GM12878 (cell line): ENCODE data around the gene NEGR1.

Experiments
- CBX3 ChIP-seq: fragments of 200-600 bp; sonication (generic); IDR thresholded peaks from 2 replicates; pipeline ENCODE4 v1.6.1; 2016; ENCODE audit warnings: low read depth, borderline replicate concordance
- EGR1 ChIP-seq, 2 experiments: IDR thresholded peaks; 1 replicate in 1 of 2; 2 replicates in 1 of 2; pipeline ENCODE4 v1.6.1; 2011 to 2012; ENCODE audit warnings: low read depth in 2 of 2, low read length in 2 of 2, borderline replicate concordance in 1 of 2, mild to moderate bottlenecking in 1 of 2, moderate library complexity in 1 of 2
- MLLT1 ChIP-seq: fragments of 450-650 bp; IDR thresholded peaks from 2 replicates; pipeline ENCODE4 v1.6.1; 2016; ENCODE audit warnings: mild to moderate bottlenecking
- POLR2A ChIP-seq: IDR thresholded peaks from 2 replicates; pipeline ENCODE4 v1.6.1; 2011; ENCODE audit warnings: low read depth, mild to moderate bottlenecking, low read length
- TARDBP ChIP-seq: IDR thresholded peaks from 2 replicates; pipeline ENCODE4 v1.6.1; 2016; ENCODE audit warnings: borderline replicate concordance
- TCF12 ChIP-seq: IDR thresholded peaks from 2 replicates; pipeline ENCODE4 v1.6.1; 2011; ENCODE audit warnings: low read depth, mild to moderate bottlenecking, low read length
- ZNF24 ChIP-seq: fragments of 450-650 bp; IDR thresholded peaks from 2 replicates; pipeline ENCODE4 v1.6.1; 2017; ENCODE audit warnings: antibody characterized with exemption, mild to moderate bottlenecking
- TF ChIP-seq, protein P1 (sequence below), 3 experiments: IDR thresholded peaks in 2 of 3; conservative IDR thresholded peaks in 1 of 3; 2 replicates each; pipeline ENCODE4 v1.5.1; 2011; ENCODE audit warnings: low read depth in 3 of 3, low read length in 3 of 3, mild to moderate bottlenecking in 3 of 3, control low read depth in 2 of 3, moderate library complexity in 2 of 3, inconsistent platforms in 1 of 3, mixed read lengths in 1 of 3; ENCODE audit not compliant: control insufficient read depth in 2 of 3, insufficient read depth in 1 of 3; ENCODE audit errors: extremely low read depth in 1 of 3

DNA sequence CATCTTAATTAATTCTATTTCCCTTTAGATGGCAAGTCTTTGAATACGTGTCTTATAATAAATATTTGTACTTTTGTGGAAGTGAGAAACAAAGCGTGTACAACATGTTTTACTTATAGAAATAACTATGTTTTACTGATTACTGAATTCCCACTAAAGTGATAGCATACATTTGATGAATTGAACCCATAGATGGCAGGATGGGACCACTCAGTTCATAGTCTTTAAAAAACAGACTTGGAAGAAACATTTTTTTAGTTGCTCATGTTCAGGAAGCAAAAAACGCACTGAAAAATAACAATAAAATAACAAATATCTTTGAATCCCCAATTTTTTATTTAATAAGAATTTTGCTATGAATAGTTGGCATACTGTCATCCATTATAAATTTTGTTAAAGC lies 694.4 kb downstream of the NEGR1 start:
- TF ChIP-seq, protein P1, sequence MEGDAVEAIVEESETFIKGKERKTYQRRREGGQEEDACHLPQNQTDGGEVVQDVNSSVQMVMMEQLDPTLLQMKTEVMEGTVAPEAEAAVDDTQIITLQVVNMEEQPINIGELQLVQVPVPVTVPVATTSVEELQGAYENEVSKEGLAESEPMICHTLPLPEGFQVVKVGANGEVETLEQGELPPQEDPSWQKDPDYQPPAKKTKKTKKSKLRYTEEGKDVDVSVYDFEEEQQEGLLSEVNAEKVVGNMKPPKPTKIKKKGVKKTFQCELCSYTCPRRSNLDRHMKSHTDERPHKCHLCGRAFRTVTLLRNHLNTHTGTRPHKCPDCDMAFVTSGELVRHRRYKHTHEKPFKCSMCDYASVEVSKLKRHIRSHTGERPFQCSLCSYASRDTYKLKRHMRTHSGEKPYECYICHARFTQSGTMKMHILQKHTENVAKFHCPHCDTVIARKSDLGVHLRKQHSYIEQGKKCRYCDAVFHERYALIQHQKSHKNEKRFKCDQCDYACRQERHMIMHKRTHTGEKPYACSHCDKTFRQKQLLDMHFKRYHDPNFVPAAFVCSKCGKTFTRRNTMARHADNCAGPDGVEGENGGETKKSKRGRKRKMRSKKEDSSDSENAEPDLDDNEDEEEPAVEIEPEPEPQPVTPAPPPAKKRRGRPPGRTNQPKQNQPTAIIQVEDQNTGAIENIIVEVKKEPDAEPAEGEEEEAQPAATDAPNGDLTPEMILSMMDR (IDR thresholded peaks at IDR 0.05 in 2 of 3, conservative IDR thresholded peaks at IDR 0.05 in 1 of 3; ENCODE audit: control insufficient read depth in 2 of 3, extremely low read depth in 1 of 3, insufficient read depth in 1 of 3, low read depth in 3 of 3, low read length in 3 of 3): peak in 1 of 3 experiments; percentile 31; a peak in 1 of 6 replicates
- TF ChIP-seq CBX3 (no peak), EGR1 (IDR thresholded peaks at IDR 0.05; ENCODE audit: borderline replicate concordance in 1 of 2, low read depth in 2 of 2, low read length in 2 of 2) (no peak), TCF12 (no peak), TARDBP (no peak), POLR2A (no peak), MLLT1 (no peak), ZNF24 (no peak)
